Heart left ventricle (tissue), 16 donors: Measurements from ENCODE around the gene AFF1. TPM values are rescaled to one million over a fixed set of nuclear protein-coding genes. Genes with fewer than 3 reads are reported as not detected.

ENCODE experiments used
- ATAC-seq, 4 donors: fragments of 200-7000 bp; cut with Tn5 transposase; one replicate each; pipeline ENCODE4 v1.9.1; 2020 to 2022; ENCODE audit warnings: moderate library complexity in 4 of 4, mild to moderate bottlenecking in 3 of 4, moderate number of reproducible peaks in 1 of 4
- DNase-seq, 5 donors: peaks; one replicate each; pipeline ENCODE4 v3.0.0-alpha.2; 2020
- H3K27ac ChIP-seq, 12 donors: fragments of 200-600 bp; sonication (generic) in 4 of 12; one replicate each; pipeline versions ENCODE4 v1.5.0 to v1.8.0; 2016 to 2022; ENCODE audit warnings: mild to moderate bottlenecking in 2 of 12
- H3K27me3 ChIP-seq, 9 donors: fragments of 200-600 bp; sonication (generic) in 2 of 9; one replicate each; pipeline versions ENCODE4 v1.5.1 to v1.8.0; 2016 to 2022; ENCODE audit warnings: mild to moderate bottlenecking in 3 of 9
- H3K36me3 ChIP-seq, 9 donors: fragments of 200-600 bp; sonication (generic) in 2 of 9; one replicate each; pipeline versions ENCODE4 v1.5.0 to v1.8.0; 2018 to 2022; ENCODE audit warnings: mild to moderate bottlenecking in 2 of 9
- H3K4me1 ChIP-seq, 12 donors: fragments of 200-600 bp; sonication (generic) in 4 of 12; one replicate each; pipeline versions ENCODE4 v1.5.0 to v1.8.0; 2016 to 2022; ENCODE audit warnings: mild to moderate bottlenecking in 3 of 12
- H3K4me3 ChIP-seq, 12 donors: fragments of 200-600 bp; sonication (generic) in 4 of 12; one replicate each; pipeline versions ENCODE4 v1.5.0 to v1.8.0; 2017 to 2022; ENCODE audit warnings: mild to moderate bottlenecking in 9 of 12, moderate library complexity in 4 of 12
- H3K9me3 ChIP-seq, 12 donors: fragments of 200-600 bp; sonication (generic) in 4 of 12; one replicate each; pipeline versions ENCODE4 v1.5.0 to v1.8.0; 2016 to 2022; ENCODE audit warnings: mild to moderate bottlenecking in 1 of 12
- POLR2A ChIP-seq, 2 donors: fragments of 450-650 bp; IDR thresholded peaks; one replicate each; pipeline ENCODE4 v1.6.1; 2017; ENCODE audit warnings: antibody characterized with exemption in 2 of 2, mild to moderate bottlenecking in 2 of 2, moderate library complexity in 2 of 2
- WGBS, 4 donors: extraction: QIAGEN DNeasy Blood & Tissue Kit in 2 of 4; methylation state at CpG; one replicate each; pipeline versions ENCODE4 v1.1.5 to v1.1.7; 2013 to 2018; 5-methylcytosine and 5-hydroxymethylcytosine counted together
- intact Hi-C, 10 donors: fragments of 100-400 bp; cut with DNase I; formaldehyde crosslinking; loops; one replicate each; pipeline versions ENCODE4 v1.11.1 to v1.14.2; 2022
- polyA plus RNA-seq, 2 donors: library from polyadenylated mRNA; stranded (reverse); fragments of 200-250 nt; gene quantifications; one replicate each; pipeline ENCODE4 v1.2.3, GENCODE V29; 2013
- total RNA-seq, 9 donors: library from RNA; depleted of rRNA in 2 of 9; stranded (reverse); fragments of >200 nt in 2 of 9; fragmentation: NEBNext Ultra II Directional in 3 of 9; extraction: Animal tissue kit (Norgen Biotek cat#: 25700) in 3 of 9; gene quantifications; one replicate each; pipeline versions ENCODE4 v1.1.0 to v1.2.4, GENCODE V29; 2016 to 2023
- TF ChIP-seq, protein P1 (sequence below), 12 donors: fragments of 200-600 bp; sonication (generic) in 4 of 12; IDR thresholded peaks; one replicate each; pipeline versions ENCODE4 v1.5.0 to v1.8.0; 2018 to 2022; ENCODE audit warnings: antibody characterized with exemption in 12 of 12, mild to moderate bottlenecking in 5 of 12
- donor health status: ischemic (EF 13 %, LVEDD 7.1; RV severe dilation, severe dysfunction).
- donor health status: healthy with polysubstance abuse.
- donor health status: DM: no; HTN: yes; CAD: no.
- donor health status: DM: no; HTN: no; CAD: no.
- donor health status: ischemic (EF 25% LVEDD 6.9; RV normal size, moderate dysfunction).
- donor health status: ischemic (EF 25% LVEDD 5.7; RV mildly dilated, moderate dysfunction).
- donor health status: healthy.
- donor health status: DM: yes; HTN: yes; CAD: no.
- donor health status: ischemic (EF 35%, LVEDD 5.7; RV mildly dilated, moderate dysfunction).
- donor health status: nonischemic (EF 11% LVEDD 7.7; RV severe dilation, severe dysfunction).
- donor health status: DM: yes; HTN: yes; CAD: no.
- donor health status: PGD.
- donor health status: ischemic (EF 29% LVEDD 5.4; RV normal size, mild dysfunction).
- donor health status: nonischemic (EF 23%, LVEDD 6.1; RV moderate dilation, normal function).

The AFF1 gene
- total and polyA plus RNA-seq, 11 donors: 51.8 to 96.5 (median 72.8) TPM

DNA sequence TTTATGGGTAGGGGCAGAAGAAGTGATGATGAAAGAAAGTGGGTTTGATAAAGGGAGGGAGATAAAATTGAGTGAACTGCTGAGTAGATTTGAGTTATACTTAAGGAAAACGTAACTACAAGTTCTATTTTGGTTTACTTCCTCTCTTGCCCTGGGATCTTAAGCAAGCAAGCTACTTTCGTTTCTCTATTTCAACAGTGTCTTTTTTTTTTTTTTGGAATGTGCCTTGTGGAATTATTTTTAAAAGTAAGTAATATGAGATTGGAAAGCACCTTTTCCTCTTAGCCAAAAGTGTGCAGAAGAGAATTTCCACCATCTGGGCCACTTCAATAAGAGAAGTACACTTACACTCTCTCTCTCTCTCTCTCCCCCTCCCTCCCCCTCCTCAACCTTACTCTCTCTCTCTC, 26.6 kb upstream of the AFF1 start:
- H3K27me3 ChIP-seq: no peaks in the 10 kb centered on the region
- ATAC-seq (peak in 1 of 4 donors; percentile 36), DNase-seq (no peak)
- TF ChIP-seq POLR2A (IDR thresholded peaks at IDR 0.05): no peak
- TF ChIP-seq, protein P1, sequence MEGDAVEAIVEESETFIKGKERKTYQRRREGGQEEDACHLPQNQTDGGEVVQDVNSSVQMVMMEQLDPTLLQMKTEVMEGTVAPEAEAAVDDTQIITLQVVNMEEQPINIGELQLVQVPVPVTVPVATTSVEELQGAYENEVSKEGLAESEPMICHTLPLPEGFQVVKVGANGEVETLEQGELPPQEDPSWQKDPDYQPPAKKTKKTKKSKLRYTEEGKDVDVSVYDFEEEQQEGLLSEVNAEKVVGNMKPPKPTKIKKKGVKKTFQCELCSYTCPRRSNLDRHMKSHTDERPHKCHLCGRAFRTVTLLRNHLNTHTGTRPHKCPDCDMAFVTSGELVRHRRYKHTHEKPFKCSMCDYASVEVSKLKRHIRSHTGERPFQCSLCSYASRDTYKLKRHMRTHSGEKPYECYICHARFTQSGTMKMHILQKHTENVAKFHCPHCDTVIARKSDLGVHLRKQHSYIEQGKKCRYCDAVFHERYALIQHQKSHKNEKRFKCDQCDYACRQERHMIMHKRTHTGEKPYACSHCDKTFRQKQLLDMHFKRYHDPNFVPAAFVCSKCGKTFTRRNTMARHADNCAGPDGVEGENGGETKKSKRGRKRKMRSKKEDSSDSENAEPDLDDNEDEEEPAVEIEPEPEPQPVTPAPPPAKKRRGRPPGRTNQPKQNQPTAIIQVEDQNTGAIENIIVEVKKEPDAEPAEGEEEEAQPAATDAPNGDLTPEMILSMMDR (IDR thresholded peaks at IDR 0.05): no peak
- H3K36me3 ChIP-seq: peaks cover 0 to 5% (median 0%) of the 10 kb centered on the region in 9 donors
- H3K4me3 ChIP-seq: peak overlapping the region in 2 of 12 donors; percentile 9 to 21
- H3K4me1 ChIP-seq: peaks cover 0 to 52% (median 8%) of the 10 kb centered on the region in 12 donors
- intact Hi-C loops: loop anchor here in 1 of 10 donors (5.0 kb wide), 1 partner anchor 314 kb away; the partner anchor contains the start of gene KLHL8
- H3K27ac ChIP-seq: peak overlapping the region in 9 of 12 donors; percentile 3 to 88 (median 21)
- H3K9me3 ChIP-seq: no peaks in the 10 kb centered on the region
- 18 to 34% (median 27%) methylated on average over 2 of the region's 2 CpGs for WGBS, 4 donors

DNA sequence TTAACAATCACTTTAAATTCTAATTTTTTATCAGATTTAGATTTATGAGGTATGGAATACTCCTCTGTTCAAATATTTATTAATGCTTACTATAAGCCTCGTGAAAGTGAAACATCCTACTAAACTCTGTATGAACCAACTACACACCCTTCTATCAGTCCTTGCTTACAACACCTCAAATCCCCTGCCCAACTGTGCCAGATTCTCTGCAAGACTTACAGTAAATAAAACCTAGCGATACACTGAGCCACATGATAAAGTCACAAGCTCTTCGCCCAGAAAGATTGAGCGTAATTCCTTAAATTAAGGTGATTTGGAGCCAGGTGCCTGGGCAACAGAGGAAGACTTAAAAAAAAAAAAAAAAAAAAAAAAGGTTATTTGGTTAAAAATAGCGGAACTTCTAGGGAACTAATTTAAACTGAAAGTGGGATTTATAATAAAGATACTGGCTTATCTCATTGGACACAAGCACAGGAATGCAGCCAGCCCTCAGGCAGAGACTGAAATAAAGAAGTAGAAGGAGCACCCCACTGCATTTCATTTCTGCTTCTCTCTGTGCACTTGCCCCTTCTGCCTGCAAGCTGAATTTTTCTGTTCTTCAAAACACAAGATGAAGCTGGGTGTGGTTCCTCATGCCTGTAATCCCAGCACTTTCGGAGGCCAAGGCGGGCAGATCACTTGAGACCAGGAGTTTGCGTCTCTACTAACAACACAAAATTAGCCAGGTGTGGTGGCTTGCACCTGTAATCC, 25.1 kb upstream of the AFF1 start:
- no peak for TF ChIP-seq POLR2A (IDR thresholded peaks at IDR 0.05)
- TF ChIP-seq, protein P1 (IDR thresholded peaks at IDR 0.05): no peak
- no peaks in the 10 kb centered on the region for H3K27me3 ChIP-seq
- H3K4me1 ChIP-seq: peaks cover 0 to 48% (median 6%) of the 10 kb centered on the region in 12 donors
- DNase-seq: no peak
- no peak for ATAC-seq
- H3K27ac ChIP-seq: peak overlapping the region in 1 of 12 donors; percentile 88
- H3K4me3 ChIP-seq: no peak overlapping the region
- intact Hi-C loops: loop anchor here in 1 of 10 donors (5.0 kb wide), 1 partner anchor 313 kb away; the partner anchor contains the start of gene KLHL8
- peaks cover 0 to 5% (median 0%) of the 10 kb centered on the region in 9 donors for H3K36me3 ChIP-seq
- 71 to 85% (median 84%) methylated on average over 8 of the region's 8 CpGs for WGBS, 4 donors
- H3K9me3 ChIP-seq: no peaks in the 10 kb centered on the region

DNA sequence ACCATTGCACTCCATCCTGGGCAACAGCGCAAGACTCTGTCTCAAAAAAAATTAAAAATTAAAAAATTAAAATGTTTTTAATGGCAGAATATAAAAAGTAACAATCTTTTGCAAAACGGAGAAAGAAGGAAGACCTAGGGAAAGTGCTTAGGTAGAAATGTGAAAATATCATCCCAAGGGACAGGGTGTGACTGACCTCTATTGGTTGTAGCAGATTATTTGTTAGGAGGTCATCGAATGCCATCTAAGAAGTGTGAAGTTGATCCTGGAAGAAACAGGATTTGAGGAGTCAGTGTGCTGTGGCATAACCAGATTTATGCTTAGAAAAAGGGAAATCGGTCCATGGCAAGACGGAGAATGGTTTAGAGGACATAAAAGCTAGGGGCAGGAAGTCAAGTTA, 24.4 kb upstream of the AFF1 start:
- DNase-seq (no peak), ATAC-seq (no peak)
- H3K27ac ChIP-seq: peak overlapping the region in 1 of 12 donors; percentile 88
- intact Hi-C loops: no loop called here
- no peak overlapping the region for H3K4me3 ChIP-seq
- H3K4me1 ChIP-seq: peaks cover 0 to 48% (median 6%) of the 10 kb centered on the region in 12 donors
- WGBS, 4 donors: 82 to 87% (median 84%) methylated on average over 5 of the region's 5 CpGs
- H3K36me3 ChIP-seq: peaks cover 0 to 5% (median 0%) of the 10 kb centered on the region in 9 donors
- no peaks in the 10 kb centered on the region for H3K9me3 ChIP-seq
- no peaks in the 10 kb centered on the region for H3K27me3 ChIP-seq
- TF ChIP-seq, protein P1 (IDR thresholded peaks at IDR 0.05): no peak
- no peak for TF ChIP-seq POLR2A (IDR thresholded peaks at IDR 0.05)
